Vagina (tissue), 2 donors: ENCODE measurements around the gene IYD. TPM values are rescaled to one million over a fixed set of nuclear protein-coding genes. Genes with fewer than 3 reads are reported as not detected.
A peak's percentile ranks its signal among the peaks of the same experiment; 100 is the strongest.

Source experiments
- DNase-seq, 2 donors: peaks; one replicate each; pipeline ENCODE4 v3.0.0-alpha.2; 2017; ENCODE audit errors: extremely low spot score in 2 of 2
- H3K27ac ChIP-seq: fragments of 200-600 bp; sonication (generic); one replicate; pipeline ENCODE4 v1.5.1; 2019
- H3K27me3 ChIP-seq: fragments of 200-600 bp; sonication (generic); one replicate; pipeline ENCODE4 v1.5.1; 2019
- H3K36me3 ChIP-seq, 2 donors: fragments of 200-600 bp; sonication (generic); one replicate each; pipeline ENCODE4 v1.5.1; 2017 to 2019
- H3K4me1 ChIP-seq: fragments of 200-600 bp; sonication (generic); one replicate; pipeline ENCODE4 v1.5.1; 2019
- H3K4me3 ChIP-seq, 2 donors: fragments of 200-600 bp; sonication (generic); 1 replicate in 1 of 2; 2 replicates in 1 of 2; pipeline ENCODE4 v1.5.1; 2016 to 2019
- H3K9me3 ChIP-seq: fragments of 200-600 bp; sonication (generic); one replicate; pipeline ENCODE4 v1.5.1; 2019
- CTCF ChIP-seq, 3 experiments: fragments of 450-650 bp in 2 of 3; fragments of 200-600 bp in 1 of 3; sonication (generic) in 1 of 3; IDR thresholded peaks; one replicate each; pipeline ENCODE4 v1.5.1; 2017 to 2019; ENCODE audit warnings: antibody characterized with exemption in 3 of 3, mild to moderate bottlenecking in 2 of 3, moderate library complexity in 2 of 3
- POLR2A ChIP-seq, 2 donors: fragments of 450-650 bp; IDR thresholded peaks; one replicate each; pipeline ENCODE4 v1.6.1; 2017; ENCODE audit warnings: antibody characterized with exemption in 2 of 2, mild to moderate bottlenecking in 2 of 2, moderate library complexity in 2 of 2
- POLR2AphosphoS5 ChIP-seq, 2 donors: sonication (generic); formaldehyde crosslinking; IDR thresholded peaks; one replicate each; pipeline ENCODE4 v1.9.0; 2017; ENCODE audit warnings: antibody characterized with exemption in 2 of 2, mild to moderate bottlenecking in 2 of 2, low read depth in 1 of 2; ENCODE audit not compliant: insufficient read depth in 1 of 2
- intact Hi-C: fragments of 100-400 bp; cut with DNase I; formaldehyde crosslinking; loops from one replicate; pipeline ENCODE4 v1.15.1; 2023
- total RNA-seq: library from RNA; depleted of rRNA; stranded (reverse); fragments of >200 nt; gene quantifications from one replicate; pipeline ENCODE4 v1.2.3, GENCODE V29; 2016

Gene IYD
- total RNA-seq, 1 donor from 2014 or later = not detected

GRCh38 chr6:150392452-150393220, 23.8 kb downstream of the IYD start:
- no peaks in the 10 kb centered on the region for H3K9me3 ChIP-seq
- H3K27ac ChIP-seq = no peak overlapping the region
- no peak overlapping the region for H3K4me3 ChIP-seq
- TF ChIP-seq POLR2AphosphoS5 (IDR thresholded peaks at IDR 0.05; ENCODE audit: insufficient read depth in 1 of 2, low read depth in 1 of 2) = no peak
- no peaks in the 10 kb centered on the region for H3K27me3 ChIP-seq
- no peaks in the 10 kb centered on the region for H3K4me1 ChIP-seq
- H3K36me3 ChIP-seq = no peaks in the 10 kb centered on the region
- DNase-seq = no peak
- intact Hi-C loops = loop anchor here (10.0 kb wide), 1 partner anchor 308 kb away; no protein-coding TSS in a partner anchor

- no peaks in the 10 kb centered on the region for H3K9me3 ChIP-seq
- no peak for DNase-seq
- no peaks in the 10 kb centered on the region for H3K27me3 ChIP-seq
- no peak overlapping the region for H3K27ac ChIP-seq
- no peaks in the 10 kb centered on the region for H3K4me1 ChIP-seq
- no peak overlapping the region for H3K4me3 ChIP-seq
- intact Hi-C loops = loop anchor here (10.0 kb wide), 1 partner anchor 309 kb away; no protein-coding TSS in a partner anchor
- TF ChIP-seq POLR2AphosphoS5 (IDR thresholded peaks at IDR 0.05; ENCODE audit: insufficient read depth in 1 of 2, low read depth in 1 of 2) (no peak), CTCF (IDR thresholded peaks at IDR 0.05) (no peak)
- no peaks in the 10 kb centered on the region for H3K36me3 ChIP-seq
Measured at GRCh38 chr6:150394053-150394898, 25.5 kb downstream of the IYD start.

GRCh38 chr6:150394899-150395295, 26.1 kb downstream of the IYD start:
- DNase-seq = no peak
- intact Hi-C loops = loop anchor here (10.0 kb wide), 1 partner anchor 310 kb away; no protein-coding TSS in a partner anchor

GRCh38 chr6:150395388-150396009, 26.7 kb downstream of the IYD start:
- TF ChIP-seq CTCF (IDR thresholded peaks at IDR 0.05) = peak; percentile 41 to 51 (median 49)
- no peak for TF ChIP-seq POLR2A (IDR thresholded peaks at IDR 0.05)
- no peak for DNase-seq
- Histone ChIP-seq H3K36me3 (no peaks in the 10 kb centered on the region), H3K27me3 (no peaks in the 10 kb centered on the region), H3K27ac (no peak overlapping the region), H3K4me1 (no peaks in the 10 kb centered on the region), H3K9me3 (no peaks in the 10 kb centered on the region), H3K4me3 (no peak overlapping the region)
- intact Hi-C loops = loop anchor here (10.0 kb wide), 1 partner anchor 311 kb away; no protein-coding TSS in a partner anchor

More at GRCh38 chr6:150394899-150395295, 26.1 kb downstream of the IYD start:
- TF ChIP-seq POLR2A (IDR thresholded peaks at IDR 0.05) (no peak), POLR2AphosphoS5 (IDR thresholded peaks at IDR 0.05; ENCODE audit: insufficient read depth in 1 of 2, low read depth in 1 of 2) (no peak), CTCF (IDR thresholded peaks at IDR 0.05) (no peak)
- Histone ChIP-seq H3K36me3 (no peaks in the 10 kb centered on the region), H3K9me3 (no peaks in the 10 kb centered on the region), H3K4me1 (no peaks in the 10 kb centered on the region), H3K27me3 (no peaks in the 10 kb centered on the region), H3K4me3 (no peak overlapping the region), H3K27ac (no peak overlapping the region)

DNA sequence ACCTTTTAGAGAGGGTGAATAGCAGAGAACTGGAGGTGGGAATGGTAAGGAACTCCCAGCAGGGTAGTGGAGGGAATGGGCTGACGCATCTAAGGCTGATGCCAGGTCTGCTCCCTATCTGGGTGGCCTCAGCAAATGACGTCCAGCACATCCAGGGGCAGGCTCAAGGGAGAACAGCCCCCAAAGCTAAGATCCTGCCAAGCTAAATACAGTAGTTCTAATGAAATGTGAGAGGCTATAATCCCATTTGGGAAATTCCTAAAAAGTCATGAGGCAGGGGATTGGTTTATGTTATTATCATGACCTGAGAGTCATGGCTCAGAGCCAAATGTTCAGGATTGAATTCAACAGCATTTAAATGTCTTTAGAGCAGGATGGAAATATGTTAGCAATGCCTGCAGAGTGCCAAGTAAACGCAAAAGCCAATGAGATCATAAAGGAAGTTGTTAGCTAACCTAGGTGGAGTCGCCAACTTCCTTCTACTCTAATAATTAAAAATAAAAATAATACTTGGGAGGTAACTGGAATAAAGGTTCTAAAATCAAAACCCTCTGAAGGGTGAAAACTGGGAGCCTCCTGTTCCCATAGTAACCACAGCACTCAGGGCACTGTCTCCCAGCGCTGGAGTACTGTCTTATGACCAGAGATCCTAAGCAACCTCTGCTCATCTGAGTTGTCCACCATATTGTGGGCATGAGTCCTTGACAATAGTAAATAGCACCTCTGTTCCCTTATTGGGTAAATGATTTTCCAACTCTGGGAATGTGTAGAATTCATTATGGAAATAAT, 34.8 kb downstream of the IYD start:
- H3K9me3 ChIP-seq = no peaks in the 10 kb centered on the region
- no peak overlapping the region for H3K27ac ChIP-seq
- no peak overlapping the region for H3K4me3 ChIP-seq
- peaks cover 10% of the 10 kb centered on the region for H3K4me1 ChIP-seq
- no peaks in the 10 kb centered on the region for H3K27me3 ChIP-seq
- no peaks in the 10 kb centered on the region for H3K36me3 ChIP-seq
- DNase-seq = no peak
- TF ChIP-seq CTCF (IDR thresholded peaks at IDR 0.05) (no peak), POLR2A (IDR thresholded peaks at IDR 0.05) (no peak), POLR2AphosphoS5 (IDR thresholded peaks at IDR 0.05; ENCODE audit: insufficient read depth in 1 of 2, low read depth in 1 of 2) (no peak)
- intact Hi-C loops = no loop called here
